Stimulated activated CD8-positive, alpha-beta memory T cell treated with anti-CD3 and anti-CD28 coated beads, Interleukin-7, amount 100 ng/mL, for 24 hours (primary cell): ENCODE measurements around the gene GNA14.
"Not testable (repeated sequence)": the region's sequence is repeated elsewhere in the genome, so short reads cannot be mapped to it uniquely, and the experiment has no call there.

Source experiments
- DNase-seq: peaks from one replicate; pipeline ENCODE4 v3.0.0-alpha.2; 2020; ENCODE audit warnings: low read depth

Gene GNA14

GRCh38 chr9:77648234-77649108, at the start of gene GNA14:
TSS of gene GNA14 (minus strand) at chr9:77648322. CDS start at chr9:77647793, 529 bp downstream.
- no peak for DNase-seq

GRCh38 chr9:77697238-77697984, 49.3 kb upstream of the GNA14 start:
- no peak for DNase-seq

GRCh38 chr9:77690723-77691122, 42.6 kb upstream of the GNA14 start:
- DNase-seq = not testable (repeated sequence)

GRCh38 chr9:77690119-77690518, 42.0 kb upstream of the GNA14 start:
- DNase-seq = not testable (repeated sequence)

DNA sequence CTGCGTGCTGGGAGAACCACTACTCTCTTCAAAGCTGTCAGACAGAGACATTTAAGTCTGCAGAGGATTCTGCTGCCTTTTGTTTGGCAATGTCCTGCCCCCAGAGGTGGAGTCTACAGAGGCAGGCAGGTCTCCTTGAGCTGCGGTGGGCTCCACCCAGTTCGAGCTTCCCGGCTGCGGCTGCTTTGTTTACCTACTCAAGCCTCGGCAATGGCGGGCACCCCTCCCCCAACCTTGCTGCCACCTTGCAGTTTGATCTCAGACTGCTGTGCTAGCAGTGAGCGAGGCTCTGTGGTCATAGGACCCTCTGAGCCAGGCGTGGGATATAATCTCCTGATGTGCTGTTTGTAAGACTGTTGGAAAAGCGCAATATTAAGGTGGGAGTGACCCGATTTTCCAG, 39.6 kb upstream of the GNA14 start:
- DNase-seq = not testable (repeated sequence)

DNA sequence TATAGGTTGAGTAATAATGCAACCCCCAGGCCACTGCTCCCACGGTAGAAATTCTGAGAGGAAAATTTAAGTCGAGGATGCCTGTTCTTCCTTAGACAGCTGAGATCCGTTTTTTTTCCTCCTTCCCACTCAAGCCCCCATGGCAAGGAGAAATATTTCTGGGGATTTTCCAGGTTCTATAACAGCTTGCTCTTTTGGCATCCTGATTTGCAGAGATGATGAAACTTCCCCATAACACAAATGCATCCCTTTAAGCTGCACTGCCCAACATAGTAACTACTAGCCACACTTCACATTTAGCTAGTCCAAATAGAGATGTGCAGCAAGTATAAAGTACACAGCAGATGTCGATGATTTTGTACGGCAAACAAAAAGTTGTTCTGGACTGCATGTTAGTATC, 32.5 kb upstream of the GNA14 start:
- no peak for DNase-seq

GRCh38 chr9:77679661-77680368, 31.7 kb upstream of the GNA14 start:
- no peak for DNase-seq

- DNase-seq = no peak
Measured at GRCh38 chr9:77679088-77679487, 31.0 kb upstream of the GNA14 start.

DNA sequence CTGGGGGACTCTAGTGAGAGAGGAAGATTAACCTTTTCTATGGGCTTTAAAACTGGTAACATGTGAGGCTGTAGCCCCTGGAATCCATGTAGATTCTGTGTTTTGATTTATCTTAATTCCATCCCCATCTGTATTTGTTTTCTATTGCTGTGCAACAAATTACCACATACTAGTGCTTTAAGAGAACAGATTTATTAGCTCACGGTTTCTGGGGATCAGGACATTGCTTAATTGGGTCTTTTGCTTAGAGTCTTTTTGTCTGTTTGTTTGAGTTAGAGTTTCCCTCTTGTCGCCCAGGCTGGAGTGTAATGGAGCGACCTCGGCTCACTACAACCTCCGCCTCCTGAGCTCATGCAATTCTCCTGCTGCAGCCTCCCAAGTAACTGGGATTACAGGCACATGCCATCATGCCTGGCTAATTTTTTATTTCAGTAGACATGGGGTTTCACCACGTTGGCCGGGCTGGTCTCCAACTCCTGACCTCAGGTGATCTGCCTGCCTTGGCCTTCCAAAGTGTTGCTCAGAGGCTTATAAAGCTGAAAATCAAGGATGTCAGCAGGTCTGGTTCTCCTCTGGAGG, 29.9 kb upstream of the GNA14 start:
- DNase-seq = no peak

- DNase-seq = no peak
Measured at GRCh38 chr9:77677397-77677796, 29.3 kb upstream of the GNA14 start.

- DNase-seq = no peak
Measured at GRCh38 chr9:77673941-77674791, 26.0 kb upstream of the GNA14 start.

GRCh38 chr9:77672183-77672582, 24.1 kb upstream of the GNA14 start:
- DNase-seq = no peak

DNA sequence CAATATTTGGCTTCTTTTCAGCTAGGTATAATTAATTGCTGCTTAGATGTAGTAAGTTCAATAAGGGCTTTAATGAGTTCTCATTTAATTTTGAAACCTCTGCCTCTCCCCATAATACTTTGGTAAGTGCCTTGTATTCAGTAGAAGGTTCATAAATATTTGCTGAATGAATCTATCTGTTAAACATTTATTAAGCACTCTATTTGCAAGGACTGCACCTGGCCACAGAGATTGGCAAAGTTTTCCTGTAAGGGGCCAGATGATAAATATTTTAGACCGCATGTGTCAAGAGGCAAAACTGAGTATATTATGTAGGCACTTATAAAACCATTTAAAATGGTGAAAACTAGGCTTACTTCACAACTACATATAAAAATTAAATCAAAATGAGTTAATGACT, 19.0 kb upstream of the GNA14 start:
- no peak for DNase-seq

- DNase-seq = no peak
Measured at GRCh38 chr9:77663754-77664153, 15.6 kb upstream of the GNA14 start.

DNA sequence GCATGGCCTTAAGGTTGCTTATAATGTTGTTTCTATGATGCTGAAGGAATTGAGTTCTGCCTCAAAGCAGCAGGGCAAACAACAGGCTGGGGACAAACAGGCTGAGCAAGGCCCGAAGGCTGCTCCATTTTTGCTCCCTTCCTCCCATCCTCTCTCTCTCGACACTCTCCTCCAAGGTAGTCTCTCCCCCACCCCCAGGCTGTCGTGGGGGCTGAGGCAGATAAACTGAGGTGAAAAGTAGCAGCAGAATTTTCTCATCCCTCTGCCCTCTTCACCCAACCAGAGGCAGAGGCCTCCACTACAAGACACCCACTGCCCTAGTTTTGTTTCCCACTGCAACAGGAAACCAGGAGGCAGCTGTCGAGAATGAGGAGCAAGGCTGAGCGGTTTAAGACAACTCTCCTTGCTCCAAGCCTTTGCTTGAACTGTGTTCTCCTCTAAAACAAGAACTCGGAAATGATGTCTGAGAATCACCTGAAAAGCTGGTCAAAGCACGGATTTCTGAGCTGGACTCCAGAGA, 13.5 kb upstream of the GNA14 start:
- DNase-seq = no peak

GRCh38 chr9:77659926-77660325, 11.8 kb upstream of the GNA14 start:
- no peak for DNase-seq

DNA sequence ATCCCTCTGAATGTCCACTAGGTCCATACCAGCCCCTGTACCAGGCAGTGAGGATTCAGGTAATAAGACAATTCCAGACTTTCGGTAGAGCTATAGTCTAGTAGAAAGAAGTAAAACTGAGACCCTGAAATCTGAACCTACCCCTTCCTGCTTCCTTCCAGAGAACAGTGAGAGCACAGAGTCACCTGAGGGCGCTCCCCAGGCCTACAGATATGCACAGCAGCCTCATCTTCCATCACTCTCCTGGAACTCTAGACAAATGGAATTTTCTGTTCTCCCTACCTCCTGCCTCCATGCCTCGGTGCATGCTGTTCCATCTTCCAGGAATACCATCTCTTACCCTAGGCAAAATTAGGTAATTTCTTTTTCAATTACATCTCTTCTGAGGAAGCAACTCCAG, 3.1 kb upstream of the GNA14 start:
- no peak for DNase-seq

DNA sequence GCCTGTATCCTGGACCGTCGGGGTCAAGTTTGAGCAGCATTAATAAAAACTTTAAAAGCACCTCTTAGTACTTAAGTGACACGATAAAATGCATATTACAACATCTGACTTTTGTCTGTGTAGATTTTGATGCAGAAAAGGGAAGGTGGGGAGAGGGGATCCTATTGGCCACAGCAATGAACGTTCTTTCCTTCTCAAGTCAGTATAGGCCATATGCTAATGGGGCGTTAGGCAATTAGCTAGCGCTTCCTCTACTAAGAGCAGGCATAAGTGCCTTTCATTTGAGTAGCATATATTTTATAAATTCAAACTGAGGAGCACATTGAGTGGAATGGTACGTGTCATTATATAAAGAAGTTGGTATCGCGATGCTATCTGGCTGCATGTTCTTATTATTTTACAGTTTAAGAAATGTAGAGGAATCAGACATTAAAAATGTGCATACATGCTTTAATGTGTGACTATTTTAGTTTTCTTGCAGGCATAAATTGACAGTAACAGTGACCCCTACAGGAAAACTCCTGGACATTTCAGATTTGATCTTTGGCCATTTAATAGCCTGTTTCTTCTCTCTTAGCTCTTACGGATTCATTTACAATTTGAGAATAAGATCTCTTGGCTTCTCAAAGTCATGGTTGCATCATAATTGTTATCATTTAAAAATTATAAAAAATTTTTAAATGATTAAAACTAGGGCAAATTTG, 1.1 kb upstream of the GNA14 start:
- no peak for DNase-seq

- no peak for DNase-seq
Measured at GRCh38 chr9:77647267-77648233, 572 bp downstream of the GNA14 start.
